Measurements from ENCODE around the gene PHLDB3. TPM values are rescaled to one million over a fixed set of nuclear protein-coding genes. Genes with fewer than 3 reads are reported as not detected.

The PHLDB3 gene
- polyA plus RNA-seq, 2 donors: 58.1 to 70.1 TPM

DNA sequence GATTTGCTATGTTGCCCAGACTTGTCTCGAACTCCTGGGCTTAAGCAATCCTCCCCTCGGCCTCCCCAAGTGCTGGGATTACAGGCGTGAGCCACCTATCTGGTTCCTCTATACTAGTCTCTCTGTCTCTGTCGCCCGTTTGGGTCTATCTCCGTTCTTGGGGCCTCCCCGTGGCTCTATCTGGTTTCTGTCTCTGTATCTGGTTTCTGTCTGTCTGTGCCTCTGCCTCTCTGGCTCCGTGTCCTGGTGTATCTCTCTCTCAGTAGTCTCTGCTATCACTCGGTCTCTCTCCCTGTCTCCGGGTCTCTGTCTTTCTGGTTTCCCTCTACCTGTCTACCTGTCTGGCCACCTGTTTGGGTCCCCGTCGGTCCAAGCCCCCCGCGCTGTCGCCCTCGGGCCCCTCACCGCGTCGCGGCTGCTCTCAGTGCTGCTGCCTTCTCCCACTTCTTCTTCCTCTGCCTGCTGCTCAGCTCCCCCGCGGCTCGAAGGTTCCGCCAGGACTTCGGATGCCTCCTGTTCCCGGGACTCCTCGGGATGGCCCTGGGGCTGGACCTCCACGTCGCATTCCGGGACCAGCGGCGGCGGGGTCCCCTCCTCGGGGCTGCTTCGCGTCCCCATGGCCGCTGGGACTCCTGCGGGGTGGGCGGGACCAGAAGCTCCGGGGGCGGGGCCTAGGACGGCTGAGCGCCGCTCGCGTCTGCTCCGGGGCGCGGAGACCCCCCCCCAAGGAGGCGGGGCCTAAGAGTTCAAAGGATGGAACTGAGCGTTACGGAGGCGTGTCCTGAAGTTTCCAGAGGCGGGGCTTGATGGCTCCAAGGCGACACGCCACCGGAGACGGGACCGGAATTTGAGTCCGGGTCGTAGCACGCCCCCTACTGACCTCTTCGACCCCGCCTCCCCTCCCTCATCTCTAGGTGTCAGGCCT, 783 bp downstream of the PHLDB3 start:
- peaks cover 0 to 21% of the 10 kb centered on the region in 2 donors for H3K36me3 ChIP-seq (ENCODE audit: control insufficient read depth in 2 of 2, insufficient read depth in 2 of 2, low read length in 1 of 2)
- H3K27ac ChIP-seq (ENCODE audit: low read depth in 2 of 2, low read length in 1 of 2): peak overlapping the region; percentile 83 to 96
- WGBS, 2 donors: 1% methylated on average over 52 to 64 of the region's 64 CpGs
- no peaks in the 10 kb centered on the region for H3K27me3 ChIP-seq (ENCODE audit: control insufficient read depth in 1 of 2, insufficient read depth in 2 of 2, low read length in 2 of 2)
- H3K9me3 ChIP-seq (ENCODE audit: control insufficient read depth in 2 of 2, insufficient read depth in 1 of 2, low read depth in 1 of 2, low read length in 1 of 2): no peaks in the 10 kb centered on the region
- peak overlapping the region; percentile 69 to 72 for H3K4me3 ChIP-seq (ENCODE audit: low read depth in 1 of 2, low read length in 2 of 2)
- peaks cover 3 to 6% of the 10 kb centered on the region in 2 donors for H3K4me1 ChIP-seq (ENCODE audit: control insufficient read depth in 2 of 2, insufficient read depth in 2 of 2, low read length in 1 of 2)

DNA sequence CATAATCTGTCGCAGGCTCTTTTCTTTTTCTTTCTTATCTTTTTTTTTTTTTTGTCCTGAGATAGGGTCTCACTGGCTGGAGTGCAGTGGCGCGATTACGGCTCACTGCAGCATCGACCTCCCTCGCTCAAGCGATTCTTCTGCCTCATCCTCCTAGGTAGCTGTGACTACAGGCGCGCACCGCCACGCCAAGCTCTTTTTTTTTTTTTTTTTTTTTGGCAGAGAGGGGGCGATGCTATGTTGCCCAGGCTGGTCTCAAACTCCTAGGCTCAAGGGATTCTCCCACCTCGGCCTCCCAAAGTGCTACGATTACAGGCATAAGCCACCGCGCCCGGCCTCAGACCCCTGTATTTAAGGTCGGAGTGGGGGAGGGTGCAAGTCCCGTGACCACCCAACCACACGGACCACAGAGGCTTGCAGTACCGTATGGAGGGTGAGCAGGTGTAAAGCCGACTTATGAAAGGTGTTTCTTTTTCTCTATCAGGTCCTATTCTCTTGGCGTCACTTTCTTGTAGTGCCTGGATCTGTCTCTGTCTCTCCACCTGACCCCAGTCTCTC, 2.0 kb downstream of the PHLDB3 start:
- 85% methylated on average over 23 of the region's 23 CpGs for WGBS, 2 donors
- no peaks in the 10 kb centered on the region for H3K9me3 ChIP-seq (ENCODE audit: control insufficient read depth in 2 of 2, insufficient read depth in 1 of 2, low read depth in 1 of 2, low read length in 1 of 2)
- H3K36me3 ChIP-seq (ENCODE audit: control insufficient read depth in 2 of 2, insufficient read depth in 2 of 2, low read length in 1 of 2): peaks cover 0 to 19% of the 10 kb centered on the region in 2 donors
- peak overlapping the region; percentile 68 to 69 for H3K4me3 ChIP-seq (ENCODE audit: low read depth in 1 of 2, low read length in 2 of 2)
- H3K27ac ChIP-seq (ENCODE audit: low read depth in 2 of 2, low read length in 1 of 2): no peak overlapping the region
- peaks cover 4 to 6% of the 10 kb centered on the region in 2 donors for H3K4me1 ChIP-seq (ENCODE audit: control insufficient read depth in 2 of 2, insufficient read depth in 2 of 2, low read length in 1 of 2)
- no peaks in the 10 kb centered on the region for H3K27me3 ChIP-seq (ENCODE audit: control insufficient read depth in 1 of 2, insufficient read depth in 2 of 2, low read length in 2 of 2)

GRCh38 chr19:43501661-43502418, 2.7 kb downstream of the PHLDB3 start:
- H3K4me3 ChIP-seq (ENCODE audit: low read depth in 1 of 2, low read length in 2 of 2): peak overlapping the region in 1 of 2 donors; percentile 19
- no peaks in the 10 kb centered on the region for H3K27me3 ChIP-seq (ENCODE audit: control insufficient read depth in 1 of 2, insufficient read depth in 2 of 2, low read length in 2 of 2)
- WGBS, 2 donors: 78 to 82% methylated on average over 43 of the region's 43 CpGs
- peaks cover 0 to 25% of the 10 kb centered on the region in 2 donors for H3K36me3 ChIP-seq (ENCODE audit: control insufficient read depth in 2 of 2, insufficient read depth in 2 of 2, low read length in 1 of 2)
- H3K27ac ChIP-seq (ENCODE audit: low read depth in 2 of 2, low read length in 1 of 2): no peak overlapping the region
- H3K9me3 ChIP-seq (ENCODE audit: control insufficient read depth in 2 of 2, insufficient read depth in 1 of 2, low read depth in 1 of 2, low read length in 1 of 2): no peaks in the 10 kb centered on the region
- H3K4me1 ChIP-seq (ENCODE audit: control insufficient read depth in 2 of 2, insufficient read depth in 2 of 2, low read length in 1 of 2): peaks cover 4 to 6% of the 10 kb centered on the region in 2 donors

DNA sequence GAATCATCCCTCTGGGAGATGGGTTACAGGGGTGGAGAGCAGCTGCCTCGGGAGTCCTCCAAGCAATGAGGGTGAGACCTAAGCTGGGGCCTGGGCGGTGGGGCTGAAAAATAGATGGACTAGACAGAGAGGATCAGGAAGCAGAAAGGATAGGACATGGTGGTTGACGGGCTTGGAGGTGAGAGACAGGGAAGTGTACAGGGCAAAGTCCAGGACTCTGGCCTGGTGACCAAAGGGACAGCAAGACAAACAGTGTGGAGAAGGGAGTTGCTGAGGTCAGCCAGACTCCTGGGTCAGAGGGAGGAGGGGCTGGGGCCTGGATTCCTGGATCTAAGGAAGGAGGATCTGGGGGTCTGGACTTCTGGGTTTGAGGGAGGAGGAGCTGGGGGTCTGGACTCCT, 5.5 kb downstream of the PHLDB3 start:
- no peaks in the 10 kb centered on the region for H3K27me3 ChIP-seq (ENCODE audit: control insufficient read depth in 1 of 2, insufficient read depth in 2 of 2, low read length in 2 of 2)
- WGBS, 2 donors: 78 to 82% methylated on average over 3 of the region's 3 CpGs
- no peak overlapping the region for H3K27ac ChIP-seq (ENCODE audit: low read depth in 2 of 2, low read length in 1 of 2)
- peaks cover 11 to 41% of the 10 kb centered on the region in 2 donors for H3K36me3 ChIP-seq (ENCODE audit: control insufficient read depth in 2 of 2, insufficient read depth in 2 of 2, low read length in 1 of 2)
- no peak overlapping the region for H3K4me3 ChIP-seq (ENCODE audit: low read depth in 1 of 2, low read length in 2 of 2)
- H3K4me1 ChIP-seq (ENCODE audit: control insufficient read depth in 2 of 2, insufficient read depth in 2 of 2, low read length in 1 of 2): peaks cover 3 to 4% of the 10 kb centered on the region in 2 donors
- no peaks in the 10 kb centered on the region for H3K9me3 ChIP-seq (ENCODE audit: control insufficient read depth in 2 of 2, insufficient read depth in 1 of 2, low read depth in 1 of 2, low read length in 1 of 2)

- H3K27me3 ChIP-seq (ENCODE audit: control insufficient read depth in 1 of 2, insufficient read depth in 2 of 2, low read length in 2 of 2): no peaks in the 10 kb centered on the region
- peaks cover 3 to 4% of the 10 kb centered on the region in 2 donors for H3K4me1 ChIP-seq (ENCODE audit: control insufficient read depth in 2 of 2, insufficient read depth in 2 of 2, low read length in 1 of 2)
- H3K9me3 ChIP-seq (ENCODE audit: control insufficient read depth in 2 of 2, insufficient read depth in 1 of 2, low read depth in 1 of 2, low read length in 1 of 2): no peaks in the 10 kb centered on the region
- H3K4me3 ChIP-seq (ENCODE audit: low read depth in 1 of 2, low read length in 2 of 2): no peak overlapping the region
- H3K36me3 ChIP-seq (ENCODE audit: control insufficient read depth in 2 of 2, insufficient read depth in 2 of 2, low read length in 1 of 2): peaks cover 11 to 42% of the 10 kb centered on the region in 2 donors
- H3K27ac ChIP-seq (ENCODE audit: low read depth in 2 of 2, low read length in 1 of 2): no peak overlapping the region
- WGBS, 2 donors: 78 to 81% methylated on average over 5 of the region's 5 CpGs
These were observed 6.2 kb downstream of the PHLDB3 start for GRCh38 chr19:43498233-43498842.

- Histone ChIP-seq H3K4me3 (ENCODE audit: low read depth in 1 of 2, low read length in 2 of 2) (no peak overlapping the region), H3K27me3 (ENCODE audit: control insufficient read depth in 1 of 2, insufficient read depth in 2 of 2, low read length in 2 of 2) (no peaks in the 10 kb centered on the region), H3K27ac (ENCODE audit: low read depth in 2 of 2, low read length in 1 of 2) (no peak overlapping the region), H3K9me3 (ENCODE audit: control insufficient read depth in 2 of 2, insufficient read depth in 1 of 2, low read depth in 1 of 2, low read length in 1 of 2) (no peaks in the 10 kb centered on the region), H3K36me3 (ENCODE audit: control insufficient read depth in 2 of 2, insufficient read depth in 2 of 2, low read length in 1 of 2) (peaks cover 11 to 42% of the 10 kb centered on the region in 2 donors), H3K4me1 (ENCODE audit: control insufficient read depth in 2 of 2, insufficient read depth in 2 of 2, low read length in 1 of 2) (peaks cover 3 to 4% of the 10 kb centered on the region in 2 donors)
- WGBS, 2 donors: 95% methylated on average over 7 of the region's 7 CpGs
These were observed 7.6 kb downstream of the PHLDB3 start for GRCh38 chr19:43496960-43497359.

DNA sequence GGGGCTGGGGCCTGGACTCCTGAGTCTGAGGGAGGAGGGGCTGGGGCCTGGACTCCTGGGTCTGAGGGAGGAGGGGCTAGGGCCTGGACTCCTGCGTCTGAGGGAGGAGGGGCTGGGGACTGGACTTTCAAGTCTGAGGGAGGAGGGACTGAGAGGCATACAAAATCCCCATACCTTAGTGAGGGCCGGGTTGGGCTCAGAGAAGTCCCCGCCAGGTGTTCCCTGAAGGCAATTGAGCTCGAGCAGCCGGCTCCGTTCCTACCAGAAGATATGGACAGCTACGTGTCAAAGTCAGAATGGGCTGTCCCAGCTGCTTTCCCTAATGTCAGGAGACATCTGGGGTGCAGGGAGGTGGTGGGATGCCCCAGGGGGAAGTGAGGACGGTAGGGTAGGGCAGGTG, 9.5 kb downstream of the PHLDB3 start:
- peaks cover 3 to 4% of the 10 kb centered on the region in 2 donors for H3K4me1 ChIP-seq (ENCODE audit: control insufficient read depth in 2 of 2, insufficient read depth in 2 of 2, low read length in 1 of 2)
- no peak overlapping the region for H3K27ac ChIP-seq (ENCODE audit: low read depth in 2 of 2, low read length in 1 of 2)
- H3K27me3 ChIP-seq (ENCODE audit: control insufficient read depth in 1 of 2, insufficient read depth in 2 of 2, low read length in 2 of 2): no peaks in the 10 kb centered on the region
- peaks cover 11 to 39% of the 10 kb centered on the region in 2 donors for H3K36me3 ChIP-seq (ENCODE audit: control insufficient read depth in 2 of 2, insufficient read depth in 2 of 2, low read length in 1 of 2)
- H3K9me3 ChIP-seq (ENCODE audit: control insufficient read depth in 2 of 2, insufficient read depth in 1 of 2, low read depth in 1 of 2, low read length in 1 of 2): no peaks in the 10 kb centered on the region
- WGBS, 2 donors: 69 to 73% methylated on average over 8 of the region's 8 CpGs
- H3K4me3 ChIP-seq (ENCODE audit: low read depth in 1 of 2, low read length in 2 of 2): no peak overlapping the region

- WGBS, 2 donors: 90 to 92% methylated on average over 5 of the region's 5 CpGs
- no peaks in the 10 kb centered on the region for H3K9me3 ChIP-seq (ENCODE audit: control insufficient read depth in 2 of 2, insufficient read depth in 1 of 2, low read depth in 1 of 2, low read length in 1 of 2)
- H3K4me1 ChIP-seq (ENCODE audit: control insufficient read depth in 2 of 2, insufficient read depth in 2 of 2, low read length in 1 of 2): peaks cover 0 to 3% of the 10 kb centered on the region in 2 donors
- no peak overlapping the region for H3K27ac ChIP-seq (ENCODE audit: low read depth in 2 of 2, low read length in 1 of 2)
- no peak overlapping the region for H3K4me3 ChIP-seq (ENCODE audit: low read depth in 1 of 2, low read length in 2 of 2)
- H3K36me3 ChIP-seq (ENCODE audit: control insufficient read depth in 2 of 2, insufficient read depth in 2 of 2, low read length in 1 of 2): peaks cover 11 to 26% of the 10 kb centered on the region in 2 donors
- H3K27me3 ChIP-seq (ENCODE audit: control insufficient read depth in 1 of 2, insufficient read depth in 2 of 2, low read length in 2 of 2): no peaks in the 10 kb centered on the region
These were observed 13.8 kb downstream of the PHLDB3 start for GRCh38 chr19:43490759-43491158.

GRCh38 chr19:43489979-43490599, 14.5 kb downstream of the PHLDB3 start:
- no peaks in the 10 kb centered on the region for H3K27me3 ChIP-seq (ENCODE audit: control insufficient read depth in 1 of 2, insufficient read depth in 2 of 2, low read length in 2 of 2)
- H3K36me3 ChIP-seq (ENCODE audit: control insufficient read depth in 2 of 2, insufficient read depth in 2 of 2, low read length in 1 of 2): peaks cover 4 to 21% of the 10 kb centered on the region in 2 donors
- no peak overlapping the region for H3K27ac ChIP-seq (ENCODE audit: low read depth in 2 of 2, low read length in 1 of 2)
- 94 to 96% methylated on average over 7 of the region's 7 CpGs for WGBS, 2 donors
- H3K9me3 ChIP-seq (ENCODE audit: control insufficient read depth in 2 of 2, insufficient read depth in 1 of 2, low read depth in 1 of 2, low read length in 1 of 2): no peaks in the 10 kb centered on the region
- no peaks in the 10 kb centered on the region for H3K4me1 ChIP-seq (ENCODE audit: control insufficient read depth in 2 of 2, insufficient read depth in 2 of 2, low read length in 1 of 2)
- H3K4me3 ChIP-seq (ENCODE audit: low read depth in 1 of 2, low read length in 2 of 2): no peak overlapping the region
